Liver (tissue), 9 donors: ENCODE results near the gene APOL2. TPM values are rescaled to one million over a fixed set of nuclear protein-coding genes. Genes with fewer than 3 reads are reported as not detected.

Source experiments
- DNase-seq: peaks from one replicate; pipeline ENCODE4 v3.0.0-alpha.2; 2017; ENCODE audit warnings: low spot score
- H3K27ac ChIP-seq, 2 donors: one replicate each; pipeline ENCODE4 v1.7.0; 2013; ENCODE audit warnings: inconsistent platforms in 2 of 2, low read length in 2 of 2, control low read depth in 1 of 2, low read depth in 1 of 2, mild to moderate bottlenecking in 1 of 2
- H3K27me3 ChIP-seq, 4 donors: one replicate each; pipeline versions ENCODE4 v1.6.1 to v1.7.0; 2013; ENCODE audit warnings: low read length in 3 of 4, inconsistent platforms in 1 of 4, mild to moderate bottlenecking in 1 of 4, moderate library complexity in 1 of 4; ENCODE audit not compliant: control insufficient read depth in 4 of 4, insufficient read depth in 4 of 4
- H3K36me3 ChIP-seq, 4 donors: one replicate each; pipeline versions ENCODE4 v1.6.1 to v1.7.0; 2013; ENCODE audit warnings: low read length in 3 of 4, mild to moderate bottlenecking in 3 of 4, low read depth in 1 of 4, moderate library complexity in 1 of 4; ENCODE audit not compliant: control insufficient read depth in 4 of 4, insufficient read depth in 3 of 4
- H3K4me1 ChIP-seq, 4 donors: one replicate each; pipeline versions ENCODE4 v1.6.1 to v1.7.0; 2013; ENCODE audit warnings: low read length in 3 of 4, mild to moderate bottlenecking in 3 of 4, moderate library complexity in 1 of 4; ENCODE audit not compliant: control insufficient read depth in 4 of 4, insufficient read depth in 4 of 4
- H3K4me3 ChIP-seq, 3 donors: one replicate each; pipeline versions ENCODE4 v1.6.1 to v1.7.0; 2013; ENCODE audit warnings: low read length in 3 of 3, control low read depth in 1 of 3, low read depth in 1 of 3, mild to moderate bottlenecking in 1 of 3
- H3K9ac ChIP-seq, 2 donors: one replicate each; pipeline ENCODE4 v1.7.0; 2013; ENCODE audit warnings: low read length in 2 of 2, mild to moderate bottlenecking in 2 of 2, moderate library complexity in 2 of 2, control low read depth in 1 of 2, low read depth in 1 of 2
- H3K9me3 ChIP-seq, 4 donors: one replicate each; pipeline versions ENCODE4 v1.6.1 to v1.7.0; 2013; ENCODE audit warnings: low read length in 3 of 4; ENCODE audit not compliant: control insufficient read depth in 4 of 4
- ATF3 ChIP-seq: IDR thresholded peaks from 2 replicates; pipeline ENCODE4 v1.6.1; 2016; ENCODE audit warnings: antibody characterized with exemption
- EGR1 ChIP-seq, 2 donors: IDR thresholded peaks; 2 replicates each; pipeline ENCODE4 v1.6.1; 2016 to 2018; ENCODE audit warnings: antibody characterized with exemption in 2 of 2, low read depth in 2 of 2
- FOXA1 ChIP-seq: IDR thresholded peaks from 2 replicates; pipeline ENCODE4 v1.6.1; 2016; ENCODE audit warnings: antibody characterized with exemption
- FOXA2 ChIP-seq: IDR thresholded peaks from 2 replicates; pipeline ENCODE4 v1.6.1; 2016; ENCODE audit warnings: antibody characterized with exemption
- GABPA ChIP-seq, 2 donors: IDR thresholded peaks in 1 of 2; conservative IDR thresholded peaks in 1 of 2; 2 replicates each; pipeline ENCODE4 v1.6.1; 2016; ENCODE audit warnings: antibody characterized with exemption in 2 of 2, mild to moderate bottlenecking in 1 of 2, moderate library complexity in 1 of 2
- HNF4A ChIP-seq, 2 donors: conservative IDR thresholded peaks; 2 replicates each; pipeline ENCODE4 v1.6.1; 2016; ENCODE audit warnings: antibody characterized with exemption in 2 of 2, mild to moderate bottlenecking in 2 of 2
- HNF4G ChIP-seq: IDR thresholded peaks from 2 replicates; pipeline ENCODE4 v1.6.1; 2016; ENCODE audit warnings: antibody characterized with exemption
- JUND ChIP-seq, 2 donors: IDR thresholded peaks; 2 replicates each; pipeline ENCODE4 v1.6.1; 2016; ENCODE audit warnings: antibody characterized with exemption in 2 of 2
- NR2F2 ChIP-seq: IDR thresholded peaks from 2 replicates; pipeline ENCODE4 v1.6.1; 2016; ENCODE audit warnings: antibody characterized with exemption
- RAD21 ChIP-seq, 2 donors: IDR thresholded peaks; 2 replicates each; pipeline ENCODE4 v1.6.1; 2016; ENCODE audit warnings: antibody characterized with exemption in 2 of 2, mild to moderate bottlenecking in 2 of 2
- REST ChIP-seq: IDR thresholded peaks from 2 replicates; pipeline ENCODE4 v1.6.1; 2016; ENCODE audit warnings: antibody characterized with exemption, mild to moderate bottlenecking
- RXRA ChIP-seq, 2 donors: IDR thresholded peaks; 2 replicates each; pipeline ENCODE4 v1.6.1; 2017 to 2018; ENCODE audit warnings: antibody characterized with exemption in 2 of 2, mild to moderate bottlenecking in 1 of 2
- SP1 ChIP-seq: IDR thresholded peaks from 2 replicates; pipeline ENCODE4 v1.6.1; 2018; ENCODE audit warnings: antibody characterized with exemption, mild to moderate bottlenecking
- TAF1 ChIP-seq: conservative IDR thresholded peaks from 2 replicates; pipeline ENCODE4 v1.6.1; 2016; ENCODE audit warnings: antibody characterized with exemption, mild to moderate bottlenecking
- YY1 ChIP-seq: IDR thresholded peaks from 2 replicates; pipeline ENCODE4 v1.6.1; 2016; ENCODE audit warnings: antibody characterized with exemption, mild to moderate bottlenecking
- whole genome bisulfite sequencing: extraction: QIAGEN DNeasy Blood & Tissue Kit; methylation state at CpG from one replicate; pipeline ENCODE4 v1.1.7; 2013; 5-methylcytosine and 5-hydroxymethylcytosine counted together
- polyA plus RNA-seq, 2 donors: library from polyadenylated mRNA; stranded (reverse) in 1 of 2; unstranded in 1 of 2; fragments of 200-250 nt in 1 of 2; fragments of >200 nt in 1 of 2; fragmentation: Nextera tagmentation in 1 of 2; extraction: Ambion mirVana in 1 of 2; gene quantifications; one replicate each; pipeline versions ENCODE4 v1.2.1 to v1.2.3, GENCODE V29; 2013 to 2015
- total RNA-seq, 2 donors: library from RNA; depleted of rRNA; stranded (reverse); fragments of >200 nt; gene quantifications; one replicate each; pipeline ENCODE4 v1.2.3, GENCODE V29; 2014
- TF ChIP-seq, protein P1 (sequence below): IDR thresholded peaks from 2 replicates; pipeline ENCODE4 v1.6.1; 2016; ENCODE audit warnings: antibody characterized with exemption
- TF ChIP-seq, protein P2 (sequence below): fragments of 150-350 bp; IDR thresholded peaks from 2 replicates; pipeline ENCODE4 v1.5.1; 2017; ENCODE audit warnings: improper control_type of control experiment, low read depth, low read length; ENCODE audit not compliant: missing input control
- TF ChIP-seq, protein P3 (sequence below): IDR thresholded peaks from 2 replicates; pipeline ENCODE4 v1.6.1; 2016; ENCODE audit warnings: antibody characterized with exemption
- donor health status: healthy.
- donor health status: healthy.
- donor health status: healthy.
- donor health status: healthy.
- donor health status: healthy.

APOL2 gene
- total and polyA plus RNA-seq, 4 donors: 14.3 to 77.2 (median 21.7) TPM

- no peaks in the 10 kb centered on the region for H3K9me3 ChIP-seq
- H3K27ac ChIP-seq: no peak overlapping the region
- 95% methylated on average over 33 of the region's 33 CpGs for WGBS
- no peak for TF ChIP-seq REST
- DNase-seq: no peak
- H3K36me3 ChIP-seq: peaks cover 34 to 68% (median 55%) of the 10 kb centered on the region in 4 donors
- no peak overlapping the region for H3K4me3 ChIP-seq
- no peaks in the 10 kb centered on the region for H3K27me3 ChIP-seq
- peaks cover 7 to 23% (median 16%) of the 10 kb centered on the region in 4 donors for H3K4me1 ChIP-seq
- H3K9ac ChIP-seq: no peak overlapping the region
These were observed 49.5 kb upstream of the APOL2 start for GRCh38 chr22:36288571-36289405.

DNA sequence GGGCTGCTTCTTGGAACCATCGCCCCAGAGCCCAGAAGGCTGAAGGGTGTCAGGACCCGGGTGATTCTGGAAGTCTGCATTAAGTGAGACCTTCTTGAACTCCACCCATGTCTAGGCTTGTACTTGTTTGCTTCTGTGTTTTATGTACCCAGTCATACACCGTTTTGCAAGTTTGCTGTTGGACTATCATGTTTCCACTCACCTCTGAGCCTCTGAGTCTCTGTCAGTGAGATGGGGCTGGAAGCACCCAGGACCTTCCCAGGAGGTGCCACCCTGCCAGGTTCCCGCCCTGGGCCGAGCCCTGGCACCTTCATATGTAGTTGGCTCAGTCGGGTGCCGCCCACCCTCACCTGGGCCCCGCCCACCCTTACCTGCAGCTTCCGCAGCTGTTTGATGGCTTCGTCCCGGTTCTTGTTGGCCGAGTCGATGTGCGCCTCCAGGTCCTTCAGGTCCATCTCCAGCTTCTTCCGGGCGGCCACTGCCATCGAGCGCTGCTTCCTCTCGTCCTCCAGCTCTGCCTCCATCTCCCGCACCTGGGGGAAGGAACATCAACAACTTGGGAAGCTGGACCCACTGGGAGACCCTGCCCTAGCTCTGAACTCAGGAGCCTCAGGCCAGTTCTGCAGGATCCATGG lies 48.7 kb upstream of the APOL2 start:
- TF ChIP-seq EGR1 (IDR thresholded peaks at IDR 0.05; ENCODE audit: low read depth in 2 of 2): no peak
- TF ChIP-seq, protein P1, sequence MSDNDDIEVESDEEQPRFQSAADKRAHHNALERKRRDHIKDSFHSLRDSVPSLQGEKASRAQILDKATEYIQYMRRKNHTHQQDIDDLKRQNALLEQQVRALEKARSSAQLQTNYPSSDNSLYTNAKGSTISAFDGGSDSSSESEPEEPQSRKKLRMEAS: no peak
- TF ChIP-seq HNF4G: no peak
- no peak for TF ChIP-seq GABPA (IDR thresholded peaks at IDR 0.05 in 1 of 2, conservative IDR thresholded peaks at IDR 0.05 in 1 of 2)
- TF ChIP-seq REST: no peak
- TF ChIP-seq SP1: no peak
- TF ChIP-seq JUND (IDR thresholded peaks at IDR 0.05): no peak
- TF ChIP-seq, protein P2, sequence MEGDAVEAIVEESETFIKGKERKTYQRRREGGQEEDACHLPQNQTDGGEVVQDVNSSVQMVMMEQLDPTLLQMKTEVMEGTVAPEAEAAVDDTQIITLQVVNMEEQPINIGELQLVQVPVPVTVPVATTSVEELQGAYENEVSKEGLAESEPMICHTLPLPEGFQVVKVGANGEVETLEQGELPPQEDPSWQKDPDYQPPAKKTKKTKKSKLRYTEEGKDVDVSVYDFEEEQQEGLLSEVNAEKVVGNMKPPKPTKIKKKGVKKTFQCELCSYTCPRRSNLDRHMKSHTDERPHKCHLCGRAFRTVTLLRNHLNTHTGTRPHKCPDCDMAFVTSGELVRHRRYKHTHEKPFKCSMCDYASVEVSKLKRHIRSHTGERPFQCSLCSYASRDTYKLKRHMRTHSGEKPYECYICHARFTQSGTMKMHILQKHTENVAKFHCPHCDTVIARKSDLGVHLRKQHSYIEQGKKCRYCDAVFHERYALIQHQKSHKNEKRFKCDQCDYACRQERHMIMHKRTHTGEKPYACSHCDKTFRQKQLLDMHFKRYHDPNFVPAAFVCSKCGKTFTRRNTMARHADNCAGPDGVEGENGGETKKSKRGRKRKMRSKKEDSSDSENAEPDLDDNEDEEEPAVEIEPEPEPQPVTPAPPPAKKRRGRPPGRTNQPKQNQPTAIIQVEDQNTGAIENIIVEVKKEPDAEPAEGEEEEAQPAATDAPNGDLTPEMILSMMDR: no peak
- no peak for TF ChIP-seq RAD21 (IDR thresholded peaks at IDR 0.05)
- no peak for TF ChIP-seq YY1
- no peak for TF ChIP-seq HNF4A (conservative IDR thresholded peaks at IDR 0.05)
- no peak for TF ChIP-seq FOXA1
- no peak for TF ChIP-seq RXRA (IDR thresholded peaks at IDR 0.05)
- no peak for TF ChIP-seq TAF1
- TF ChIP-seq ATF3: no peak
- TF ChIP-seq, protein P3, sequence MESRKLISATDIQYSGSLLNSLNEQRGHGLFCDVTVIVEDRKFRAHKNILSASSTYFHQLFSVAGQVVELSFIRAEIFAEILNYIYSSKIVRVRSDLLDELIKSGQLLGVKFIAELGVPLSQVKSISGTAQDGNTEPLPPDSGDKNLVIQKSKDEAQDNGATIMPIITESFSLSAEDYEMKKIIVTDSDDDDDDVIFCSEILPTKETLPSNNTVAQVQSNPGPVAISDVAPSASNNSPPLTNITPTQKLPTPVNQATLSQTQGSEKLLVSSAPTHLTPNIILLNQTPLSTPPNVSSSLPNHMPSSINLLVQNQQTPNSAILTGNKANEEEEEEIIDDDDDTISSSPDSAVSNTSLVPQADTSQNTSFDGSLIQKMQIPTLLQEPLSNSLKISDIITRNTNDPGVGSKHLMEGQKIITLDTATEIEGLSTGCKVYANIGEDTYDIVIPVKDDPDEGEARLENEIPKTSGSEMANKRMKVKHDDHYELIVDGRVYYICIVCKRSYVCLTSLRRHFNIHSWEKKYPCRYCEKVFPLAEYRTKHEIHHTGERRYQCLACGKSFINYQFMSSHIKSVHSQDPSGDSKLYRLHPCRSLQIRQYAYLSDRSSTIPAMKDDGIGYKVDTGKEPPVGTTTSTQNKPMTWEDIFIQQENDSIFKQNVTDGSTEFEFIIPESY: no peak
- TF ChIP-seq FOXA2: no peak
- no peak for TF ChIP-seq NR2F2
- WGBS: 88% methylated on average over 20 of the region's 20 CpGs
- H3K9ac ChIP-seq: no peak overlapping the region
- H3K4me1 ChIP-seq: peaks cover 7 to 23% (median 16%) of the 10 kb centered on the region in 4 donors
- H3K27ac ChIP-seq: no peak overlapping the region
- no peak for DNase-seq
- no peak overlapping the region for H3K4me3 ChIP-seq
- no peaks in the 10 kb centered on the region for H3K9me3 ChIP-seq
- no peaks in the 10 kb centered on the region for H3K27me3 ChIP-seq
- H3K36me3 ChIP-seq: peaks cover 29 to 65% (median 50%) of the 10 kb centered on the region in 4 donors
